Small intestine (tissue), 7 donors: ENCODE results near the gene HIVEP1. TPM values are rescaled to one million over a fixed set of nuclear protein-coding genes. Genes with fewer than 3 reads are reported as not detected.

Experiments used
- DNase-seq, 2 donors: peaks; one replicate each; pipeline versions ENCODE4 v3.0.0 to v3.0.0-alpha.2; 2013
- FAIRE-seq: peaks from 2 replicates; lab custom pipeline; 2012; peaks lifted over from hg19 to GRCh38; lab: Jason Lieb, UNC
- H3K27ac ChIP-seq, 3 donors: one replicate each; pipeline ENCODE4 v1.5.1; 2013; ENCODE audit warnings: low read length in 2 of 3, mild to moderate bottlenecking in 2 of 3, control low read depth in 1 of 3, inconsistent platforms in 1 of 3, low read depth in 1 of 3, moderate library complexity in 1 of 3
- H3K27me3 ChIP-seq, 3 donors: one replicate each; pipeline ENCODE4 v1.6.1; 2013; ENCODE audit warnings: low read length in 3 of 3, inconsistent platforms in 1 of 3; ENCODE audit not compliant: control insufficient read depth in 3 of 3, insufficient read depth in 3 of 3
- H3K36me3 ChIP-seq, 3 donors: one replicate each; pipeline ENCODE4 v1.6.1; 2013; ENCODE audit warnings: low read length in 3 of 3, inconsistent platforms in 1 of 3, low read depth in 1 of 3, mild to moderate bottlenecking in 1 of 3, moderate library complexity in 1 of 3; ENCODE audit not compliant: control insufficient read depth in 3 of 3, insufficient read depth in 2 of 3
- H3K4me1 ChIP-seq, 3 donors: one replicate each; pipeline ENCODE4 v1.6.1; 2013; ENCODE audit warnings: low read length in 2 of 3, inconsistent platforms in 1 of 3, low read depth in 1 of 3, mild to moderate bottlenecking in 1 of 3, moderate library complexity in 1 of 3; ENCODE audit not compliant: control insufficient read depth in 3 of 3, insufficient read depth in 2 of 3
- H3K4me3 ChIP-seq, 3 donors: one replicate each; pipeline ENCODE4 v1.5.1; 2013; ENCODE audit warnings: low read length in 3 of 3, control low read depth in 1 of 3, inconsistent platforms in 1 of 3, low read depth in 1 of 3, mild to moderate bottlenecking in 1 of 3, moderate library complexity in 1 of 3
- H3K9me3 ChIP-seq, 2 donors: one replicate each; pipeline ENCODE4 v1.6.1; 2013; ENCODE audit warnings: low read depth in 1 of 2, low read length in 1 of 2; ENCODE audit not compliant: control insufficient read depth in 2 of 2, insufficient read depth in 1 of 2
- WGBS, 3 donors: extraction: QIAGEN DNeasy Blood & Tissue Kit; methylation state at CpG; one replicate each; pipeline ENCODE4 v1.1.7; 2013; 5-methylcytosine and 5-hydroxymethylcytosine counted together
- polyA plus RNA-seq, 4 donors: library from polyadenylated mRNA; stranded (reverse) in 3 of 4; unstranded in 1 of 4; fragments of 200-250 nt in 3 of 4; fragments of 120-200 nt in 1 of 4; gene quantifications; one replicate each; pipeline versions ENCODE4 v1.2.1 to v1.2.3, GENCODE V29; 2013
- donor health status: healthy with polysubstance abuse.
- donor health status: control.
- donor health status: control.
- donor health status: Bipolar disorder and iron deficiency.
- donor health status: healthy.

The HIVEP1 gene
- polyA plus RNA-seq, 4 donors, result 4.9 to 25.4 (median 6.4) TPM

GRCh38 chr6:12163744-12164507 is 151.8 kb downstream of the HIVEP1 start:
- peaks cover 9 to 30% (median 12%) of the 10 kb centered on the region in 3 donors for H3K36me3 ChIP-seq
- FAIRE-seq, result no peak
- no peaks in the 10 kb centered on the region for H3K4me1 ChIP-seq
- WGBS, 3 donors, result 97 to 99% (median 97%) methylated on average over 19 of the region's 19 CpGs
- no peak overlapping the region for H3K27ac ChIP-seq
- no peaks in the 10 kb centered on the region for H3K27me3 ChIP-seq
- H3K9me3 ChIP-seq, result no peaks in the 10 kb centered on the region
- H3K4me3 ChIP-seq, result no peak overlapping the region
- no peak for DNase-seq

GRCh38 chr6:12164508-12164770 is 152.3 kb downstream of the HIVEP1 start:
- FAIRE-seq (no peak), DNase-seq (no peak)
- H3K27me3 ChIP-seq, result no peaks in the 10 kb centered on the region
- no peaks in the 10 kb centered on the region for H3K4me1 ChIP-seq
- H3K27ac ChIP-seq, result no peak overlapping the region
- H3K4me3 ChIP-seq, result no peak overlapping the region
- H3K9me3 ChIP-seq, result no peaks in the 10 kb centered on the region
- H3K36me3 ChIP-seq, result peaks cover 9 to 29% (median 12%) of the 10 kb centered on the region in 3 donors

DNA sequence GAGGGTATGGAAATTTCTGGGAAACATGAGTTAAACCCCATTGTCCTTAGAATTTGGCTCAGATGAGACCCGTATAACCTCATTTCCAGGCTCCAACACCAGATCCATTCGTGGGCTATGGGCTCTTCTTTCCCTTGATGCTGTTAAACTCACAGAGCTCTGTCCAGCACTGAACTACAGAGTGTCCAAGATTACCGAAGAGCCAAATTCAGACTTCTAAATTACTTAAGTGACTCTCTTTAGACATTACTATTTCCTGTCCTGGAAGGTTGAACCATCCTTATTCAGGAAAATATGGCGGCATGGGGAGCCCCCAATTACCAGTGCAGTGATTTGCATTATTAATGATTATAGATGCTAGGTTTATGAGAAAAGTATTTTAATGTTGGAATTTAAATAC is 153.2 kb downstream of the HIVEP1 start:
- no peaks in the 10 kb centered on the region for H3K9me3 ChIP-seq
- DNase-seq (no peak), FAIRE-seq (no peak)
- peaks cover 9 to 29% (median 12%) of the 10 kb centered on the region in 3 donors for H3K36me3 ChIP-seq
- H3K27ac ChIP-seq, result no peak overlapping the region
- no peaks in the 10 kb centered on the region for H3K27me3 ChIP-seq
- no peak overlapping the region for H3K4me3 ChIP-seq
- no peaks in the 10 kb centered on the region for H3K4me1 ChIP-seq
- 90 to 98% (median 98%) methylated on average over 4 of the region's 4 CpGs for WGBS, 3 donors

GRCh38 chr6:12165722-12166280 is 153.7 kb downstream of the HIVEP1 start:
- no peak overlapping the region for H3K27ac ChIP-seq
- H3K27me3 ChIP-seq, result no peaks in the 10 kb centered on the region
- WGBS, 3 donors, result 90 to 96% (median 93%) methylated on average over 5 of the region's 5 CpGs
- no peak for FAIRE-seq
- no peaks in the 10 kb centered on the region for H3K9me3 ChIP-seq
- H3K4me1 ChIP-seq, result no peaks in the 10 kb centered on the region
- H3K36me3 ChIP-seq, result peaks cover 9 to 26% (median 12%) of the 10 kb centered on the region in 3 donors
- no peak for DNase-seq
- no peak overlapping the region for H3K4me3 ChIP-seq

DNA sequence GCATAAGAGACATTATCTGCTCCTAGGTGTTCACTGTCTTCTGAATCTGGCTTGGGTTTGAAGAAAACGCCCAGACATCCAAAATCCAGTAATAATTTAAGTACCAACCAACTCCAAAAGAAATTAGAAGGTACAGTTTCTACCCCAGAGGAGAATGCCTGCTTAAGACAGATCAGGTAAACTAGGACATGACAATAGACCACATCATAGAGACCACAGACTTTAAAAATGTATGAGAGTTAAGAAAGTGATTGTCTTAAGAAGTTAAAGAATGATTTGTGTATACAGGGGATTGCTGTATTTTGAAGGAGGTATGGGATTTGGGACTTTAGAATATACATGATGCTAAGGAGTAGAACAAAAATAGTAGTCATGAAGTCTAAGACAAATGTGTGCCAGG is 157.3 kb downstream of the HIVEP1 start:
- Histone ChIP-seq H3K27ac (no peak overlapping the region), H3K27me3 (no peaks in the 10 kb centered on the region), H3K4me1 (no peaks in the 10 kb centered on the region), H3K9me3 (no peaks in the 10 kb centered on the region), H3K36me3 (peaks cover 0 to 3% (median 0%) of the 10 kb centered on the region in 3 donors), H3K4me3 (no peak overlapping the region)
- DNase-seq (no peak), FAIRE-seq (no peak)
- 80 to 88% (median 86%) methylated on average over 1 of the region's 1 CpG for WGBS, 3 donors

- no peaks in the 10 kb centered on the region for H3K4me1 ChIP-seq
- H3K27me3 ChIP-seq, result no peaks in the 10 kb centered on the region
- DNase-seq (no peak), FAIRE-seq (no peak)
- H3K9me3 ChIP-seq, result no peaks in the 10 kb centered on the region
- no peak overlapping the region for H3K27ac ChIP-seq
- H3K36me3 ChIP-seq, result no peaks in the 10 kb centered on the region
- 84 to 93% (median 84%) methylated on average over 13 of the region's 13 CpGs for WGBS, 3 donors
- no peak overlapping the region for H3K4me3 ChIP-seq
Observed at GRCh38 chr6:12170351-12171092, 158.4 kb downstream of the HIVEP1 start.

DNA sequence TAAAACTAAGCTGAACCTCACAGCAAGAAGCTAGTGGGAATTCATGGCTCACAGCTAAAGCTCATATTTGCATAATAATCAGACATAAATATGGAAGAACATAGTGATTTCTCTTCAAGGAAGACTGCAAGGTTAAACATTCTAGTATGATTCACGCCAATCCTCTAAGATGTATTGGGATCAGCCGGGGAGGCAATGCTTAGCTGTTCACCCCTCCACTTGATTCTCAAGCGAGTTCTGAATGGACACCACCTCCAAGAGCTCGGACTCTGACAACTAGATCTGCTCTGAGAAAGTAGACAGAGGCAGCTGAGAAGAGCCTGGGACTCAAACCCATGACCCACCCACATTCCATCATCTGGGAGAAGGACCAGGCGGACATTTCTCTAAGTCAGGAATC is 159.6 kb downstream of the HIVEP1 start:
- H3K4me3 ChIP-seq, result no peak overlapping the region
- no peak overlapping the region for H3K27ac ChIP-seq
- FAIRE-seq (no peak), DNase-seq (no peak)
- WGBS, 3 donors, result 94 to 95% (median 95%) methylated on average over 5 of the region's 5 CpGs
- H3K27me3 ChIP-seq, result no peaks in the 10 kb centered on the region
- H3K36me3 ChIP-seq, result no peaks in the 10 kb centered on the region
- no peaks in the 10 kb centered on the region for H3K4me1 ChIP-seq
- H3K9me3 ChIP-seq, result no peaks in the 10 kb centered on the region

DNA sequence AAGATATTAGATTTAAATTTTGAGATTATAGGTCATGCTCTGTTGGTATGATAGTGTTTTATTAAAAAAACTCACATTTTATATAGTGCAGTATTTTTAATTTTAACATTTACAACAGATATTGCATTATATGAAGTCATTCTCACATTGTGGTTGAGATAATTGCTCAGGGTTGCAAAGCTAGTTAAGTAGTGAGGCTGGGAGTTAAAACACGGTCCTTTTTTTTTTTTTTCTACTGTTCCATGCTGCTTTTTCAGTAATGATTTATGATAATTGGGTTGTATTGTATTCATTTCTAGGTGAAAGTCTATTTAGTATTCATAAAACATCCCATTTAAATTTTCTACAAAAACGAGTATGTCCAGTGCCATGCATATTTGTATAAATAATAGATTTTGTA is 160.5 kb downstream of the HIVEP1 start:
- no peak for FAIRE-seq
- Histone ChIP-seq H3K9me3 (no peaks in the 10 kb centered on the region), H3K27ac (no peak overlapping the region), H3K4me1 (no peaks in the 10 kb centered on the region), H3K4me3 (no peak overlapping the region), H3K27me3 (no peaks in the 10 kb centered on the region), H3K36me3 (no peaks in the 10 kb centered on the region)
- 45 to 57% (median 47%) methylated on average over 2 of the region's 2 CpGs for WGBS, 3 donors
- no peak for DNase-seq
